Stimulated activated CD8-positive, alpha-beta memory T cell treated with anti-CD3 and anti-CD28 coated beads, Interleukin-7, amount 100 ng/mL, for 24 hours (primary cell): ENCODE measurements around the gene PHTF2.
"Not testable (repeated sequence)": the region's sequence is repeated elsewhere in the genome, so short reads cannot be mapped to it uniquely, and the experiment has no call there.

Experiments used
- DNase-seq: peaks from one replicate; pipeline ENCODE4 v3.0.0-alpha.2; 2020; ENCODE audit warnings: low read depth

Gene PHTF2

GRCh38 chr7:77830649-77831355 is 32.2 kb downstream of the PHTF2 start:
- DNase-seq, result no peak

- no peak for DNase-seq
Measured at GRCh38 chr7:77831481-77831880, 32.9 kb downstream of the PHTF2 start.

DNA sequence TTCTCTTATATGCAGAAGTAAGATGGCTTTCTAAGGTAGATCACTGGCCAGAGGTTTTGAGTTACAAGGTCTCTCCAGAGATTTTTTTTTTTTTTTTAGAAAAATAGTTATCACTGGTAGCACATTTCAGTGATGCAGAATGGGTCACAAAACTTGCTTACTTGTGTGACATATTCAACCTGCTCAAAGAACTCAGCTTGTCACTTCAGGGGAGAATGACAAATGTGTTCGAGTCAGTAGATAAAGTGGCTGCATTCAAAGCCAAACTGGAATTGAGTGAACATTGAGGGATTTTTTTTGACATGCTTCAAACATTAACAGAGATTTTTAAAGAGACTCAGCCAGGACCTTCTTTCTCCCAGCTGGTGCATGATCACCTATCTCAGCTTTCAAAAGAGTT is 33.4 kb downstream of the PHTF2 start:
- no peak for DNase-seq

- no peak for DNase-seq
Measured at GRCh38 chr7:77833136-77833535, 34.6 kb downstream of the PHTF2 start.

DNA sequence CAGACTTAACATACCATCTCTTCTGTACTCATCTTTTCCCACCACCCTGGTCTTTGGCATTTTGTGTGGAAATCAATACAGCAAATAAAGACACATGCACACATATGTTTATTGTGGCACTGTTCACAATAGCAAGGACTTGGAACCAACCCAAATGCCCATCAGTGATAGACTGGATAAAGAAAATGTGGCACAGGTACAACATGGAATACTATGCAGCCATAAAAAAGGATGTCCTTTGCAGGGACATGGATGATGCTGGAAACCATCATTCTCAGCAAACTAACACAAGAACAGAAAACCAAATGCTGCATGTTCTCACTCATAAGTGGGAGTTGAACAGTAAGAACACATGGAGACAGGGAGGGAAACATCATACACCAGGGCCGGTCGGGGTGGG is 37.9 kb downstream of the PHTF2 start:
- DNase-seq, result not testable (repeated sequence)

DNA sequence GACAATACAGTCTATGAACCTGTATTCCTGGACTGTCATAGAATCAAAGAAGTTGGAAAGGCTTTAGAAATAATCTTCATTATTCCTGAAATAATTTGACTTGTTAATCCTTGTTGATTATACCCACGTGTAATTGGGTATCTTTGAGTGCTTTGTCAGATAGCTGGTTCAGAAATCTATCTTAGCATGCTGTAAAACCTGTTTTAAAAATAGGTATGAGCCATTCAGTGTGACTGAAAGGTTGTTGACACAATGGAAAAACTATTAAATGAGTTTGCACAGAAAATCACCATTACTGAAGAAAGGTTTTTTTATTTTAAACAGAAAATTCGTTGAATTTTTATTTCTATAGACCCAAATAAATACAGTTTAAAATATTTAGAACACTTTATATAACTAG is 38.7 kb downstream of the PHTF2 start:
- no peak for DNase-seq

DNA sequence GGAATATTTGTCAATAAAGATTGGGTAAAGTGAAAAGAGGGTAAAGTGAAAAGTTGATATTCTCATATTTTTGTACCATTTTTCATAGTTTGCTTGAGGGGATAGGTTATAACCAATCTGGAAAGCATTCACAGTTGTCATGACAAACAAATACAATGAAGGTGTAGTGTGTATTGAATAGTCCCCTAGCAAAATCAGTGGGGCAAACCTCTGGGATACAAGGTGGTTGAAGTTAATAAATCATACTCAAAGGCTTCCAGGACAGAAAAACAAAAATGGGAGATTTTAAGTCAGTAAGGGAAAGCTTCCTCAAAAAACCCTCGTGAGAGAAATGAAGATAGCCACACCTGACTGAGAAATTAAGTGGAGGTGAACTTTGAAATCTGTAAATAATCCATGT is 39.4 kb downstream of the PHTF2 start:
- no peak for DNase-seq

DNA sequence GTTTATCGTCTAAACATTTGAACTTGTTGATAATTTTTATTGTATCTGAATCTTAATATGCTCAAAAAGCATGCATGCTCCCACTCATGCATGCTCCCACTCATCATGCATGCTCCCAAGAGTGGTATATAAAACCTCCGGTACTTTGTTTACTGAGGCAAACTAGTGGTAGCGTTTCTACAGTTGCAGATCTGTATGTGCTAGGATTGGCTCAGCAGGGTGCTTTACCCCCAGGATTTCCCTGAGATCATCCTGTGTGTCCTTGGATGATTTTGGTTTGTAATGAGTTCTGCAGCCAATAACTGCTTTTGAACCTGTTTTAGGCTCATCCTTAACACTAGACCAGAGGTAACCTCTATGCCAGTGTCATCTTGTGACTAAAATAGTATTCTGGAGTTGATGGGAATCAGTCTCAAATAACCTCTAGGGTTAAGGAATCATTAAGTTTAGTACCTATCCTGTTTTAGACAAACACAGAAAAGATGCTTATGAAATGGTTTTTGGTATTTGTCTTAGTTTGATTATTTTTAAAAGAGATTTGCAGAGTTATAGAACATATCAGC is 40.4 kb downstream of the PHTF2 start:
- no peak for DNase-seq

- no peak for DNase-seq
Measured at GRCh38 chr7:77839919-77840318, 41.3 kb downstream of the PHTF2 start.

DNA sequence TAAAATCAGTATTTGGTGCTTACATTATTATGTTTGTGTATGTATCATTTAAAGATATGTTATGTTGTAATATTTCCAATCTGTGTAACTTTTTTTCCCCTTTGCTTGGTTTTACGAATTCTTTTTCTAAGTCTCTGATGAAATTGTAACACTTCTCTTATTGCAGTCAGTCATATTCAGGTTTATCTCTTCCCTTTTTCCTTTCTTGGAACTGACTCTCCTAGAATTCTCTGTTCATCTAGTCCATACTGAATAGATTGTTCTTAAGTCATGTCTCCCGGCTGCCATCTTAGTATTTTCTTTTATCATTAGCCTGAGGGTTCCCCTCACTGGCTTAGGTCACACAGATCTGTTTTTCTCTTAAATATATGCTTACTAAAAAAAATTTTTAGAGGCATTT is 44.6 kb downstream of the PHTF2 start:
- DNase-seq, result no peak

DNA sequence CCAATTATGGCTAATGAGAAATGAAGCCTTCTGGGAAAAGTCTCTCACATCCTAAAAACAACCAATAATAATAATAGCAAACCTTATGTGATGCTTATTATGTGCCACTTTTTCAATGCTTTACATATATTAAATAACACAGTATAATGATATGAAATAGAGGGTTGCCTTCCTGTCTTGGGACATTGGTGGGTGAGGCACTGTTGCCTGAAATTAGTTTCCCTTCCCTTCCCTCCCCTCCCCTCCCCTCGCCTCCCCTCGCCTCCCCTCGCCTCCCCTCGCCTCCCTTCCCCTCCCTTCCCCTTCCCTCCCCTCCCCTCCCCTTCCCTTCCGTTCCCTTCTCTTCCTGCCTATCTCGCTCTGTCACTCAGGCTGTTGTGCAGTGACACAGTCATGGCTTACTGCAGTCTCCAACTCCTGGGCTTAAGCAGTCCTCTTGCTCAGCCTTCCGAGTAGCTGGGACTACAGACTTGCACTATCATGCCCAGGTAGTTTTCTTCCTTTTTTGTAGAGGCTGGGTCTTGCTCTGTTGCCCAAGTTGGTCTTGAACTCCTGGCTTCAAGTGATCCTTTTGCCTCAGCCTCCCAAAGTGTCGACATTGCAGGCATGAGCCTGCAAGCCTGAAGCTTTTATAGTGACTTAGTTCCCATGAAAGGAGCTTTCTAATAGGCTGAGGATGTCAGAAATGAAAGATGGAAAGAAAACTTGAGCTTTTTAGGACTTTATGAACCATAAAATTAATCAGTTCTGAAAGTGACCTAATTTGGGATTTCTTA is 47.9 kb downstream of the PHTF2 start:
- DNase-seq, result no peak

DNA sequence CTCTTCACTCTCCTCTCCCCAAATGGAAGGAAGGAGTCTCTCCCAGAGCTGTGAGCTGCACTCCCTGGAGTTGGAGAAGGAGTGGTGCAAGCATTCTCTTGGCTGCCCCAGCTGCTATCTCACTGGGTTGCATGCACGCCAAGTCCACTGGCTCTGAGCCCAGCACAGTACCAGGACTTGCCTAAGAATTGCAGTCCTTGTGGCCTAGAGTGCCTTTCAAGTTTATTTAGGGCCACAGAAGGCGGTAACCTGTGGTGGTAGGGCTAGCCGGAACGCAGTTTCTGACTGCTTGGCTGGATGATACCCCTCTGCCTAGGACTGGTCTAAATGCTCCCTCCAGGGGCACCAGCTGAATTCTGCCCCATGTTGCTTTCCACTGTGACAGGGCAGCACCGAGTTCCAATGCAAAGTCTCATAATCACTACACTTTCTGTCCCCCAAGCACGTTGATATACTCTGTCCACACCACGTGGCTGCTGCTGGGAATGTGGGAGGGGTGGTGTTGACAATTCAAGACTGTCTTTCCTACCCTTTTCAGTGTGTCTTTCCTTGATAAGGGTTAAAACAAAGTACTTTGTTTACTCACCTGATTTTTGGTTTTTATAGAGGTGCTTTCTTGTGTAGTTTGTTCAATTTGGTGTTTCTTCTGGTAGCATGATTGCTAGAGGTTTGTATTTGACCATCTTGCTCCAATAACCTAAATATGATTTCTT is 57.0 kb downstream of the PHTF2 start:
- DNase-seq, result no peak

DNA sequence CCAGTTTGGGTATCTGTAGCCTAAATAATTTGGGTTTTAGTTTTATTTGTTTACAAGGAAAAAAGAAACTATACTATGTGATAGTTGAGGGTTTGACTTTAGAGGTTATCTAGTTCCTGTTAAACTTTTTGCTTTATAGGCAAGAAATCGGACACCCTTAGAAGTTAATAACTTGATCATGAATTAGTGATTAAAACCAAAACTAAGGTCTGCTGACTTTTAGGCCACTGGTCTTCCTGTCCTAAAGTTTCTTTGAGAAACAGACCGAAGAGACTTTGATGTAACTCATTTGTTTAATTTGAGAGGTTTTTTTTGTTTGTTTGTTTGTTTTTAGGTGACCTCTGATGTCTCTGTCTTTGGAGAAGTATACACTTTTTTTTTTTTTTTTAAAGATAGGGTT is 59.7 kb downstream of the PHTF2 start:
- DNase-seq, result no peak

DNA sequence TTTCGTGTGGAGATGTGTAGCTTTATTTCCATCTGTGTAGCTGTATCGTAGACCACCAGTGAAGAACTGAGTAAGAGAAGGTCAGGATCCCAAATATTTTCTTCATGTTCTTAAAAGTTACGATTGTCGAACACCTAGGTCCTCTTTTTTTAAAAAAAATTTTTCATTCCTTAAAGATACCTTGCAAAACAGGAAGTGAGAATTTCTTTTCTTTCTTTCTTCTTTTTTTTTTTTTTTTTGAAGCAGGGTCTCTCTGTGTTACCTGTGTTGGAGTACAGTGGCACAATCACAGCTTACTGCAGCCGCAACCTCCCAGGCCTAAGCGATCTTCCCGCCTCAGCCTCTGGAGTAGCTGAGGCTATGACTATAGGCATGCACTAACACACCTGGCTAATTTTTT is 60.8 kb downstream of the PHTF2 start:
- no peak for DNase-seq

GRCh38 chr7:77862691-77863090 is 64.1 kb downstream of the PHTF2 start:
- DNase-seq, result no peak

DNA sequence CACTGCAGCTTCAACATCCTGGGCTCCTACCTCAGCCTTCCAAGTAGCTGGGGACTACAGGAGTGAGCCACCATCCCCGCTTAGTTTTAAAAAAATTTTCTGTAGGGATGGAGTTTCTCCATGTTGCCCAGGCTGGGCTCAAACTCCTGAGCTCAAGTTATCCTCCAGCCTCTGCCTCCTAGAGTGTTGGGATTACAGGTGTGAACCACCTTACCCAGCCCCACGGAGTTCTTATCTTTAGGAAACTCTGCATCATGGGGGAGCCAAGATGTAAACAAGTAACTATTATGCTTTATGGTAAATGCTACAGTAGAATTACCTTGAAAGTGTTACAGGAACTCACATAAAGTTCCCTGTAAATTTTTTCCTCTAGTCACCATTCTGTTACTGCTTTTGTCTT is 65.3 kb downstream of the PHTF2 start:
- DNase-seq, result no peak

DNA sequence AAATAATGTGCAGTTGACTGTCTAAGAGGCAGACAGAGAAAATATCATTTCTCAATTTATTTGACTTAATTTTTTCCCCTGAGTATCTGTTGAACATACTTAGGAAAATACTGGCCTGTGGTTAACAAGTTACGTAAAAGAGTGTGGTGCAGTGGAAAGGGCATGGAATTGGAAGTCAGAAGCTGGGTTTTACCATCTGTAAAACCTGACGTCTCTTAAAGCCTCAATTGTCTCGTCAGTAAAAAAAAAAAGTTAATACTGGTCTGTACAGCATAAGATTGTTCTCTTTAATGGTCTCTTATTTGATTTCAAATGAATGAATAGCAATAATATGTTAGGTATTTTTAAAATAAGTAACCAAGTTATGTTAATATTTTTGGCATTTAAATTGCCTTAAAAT is 67.8 kb downstream of the PHTF2 start:
- DNase-seq, result no peak

DNA sequence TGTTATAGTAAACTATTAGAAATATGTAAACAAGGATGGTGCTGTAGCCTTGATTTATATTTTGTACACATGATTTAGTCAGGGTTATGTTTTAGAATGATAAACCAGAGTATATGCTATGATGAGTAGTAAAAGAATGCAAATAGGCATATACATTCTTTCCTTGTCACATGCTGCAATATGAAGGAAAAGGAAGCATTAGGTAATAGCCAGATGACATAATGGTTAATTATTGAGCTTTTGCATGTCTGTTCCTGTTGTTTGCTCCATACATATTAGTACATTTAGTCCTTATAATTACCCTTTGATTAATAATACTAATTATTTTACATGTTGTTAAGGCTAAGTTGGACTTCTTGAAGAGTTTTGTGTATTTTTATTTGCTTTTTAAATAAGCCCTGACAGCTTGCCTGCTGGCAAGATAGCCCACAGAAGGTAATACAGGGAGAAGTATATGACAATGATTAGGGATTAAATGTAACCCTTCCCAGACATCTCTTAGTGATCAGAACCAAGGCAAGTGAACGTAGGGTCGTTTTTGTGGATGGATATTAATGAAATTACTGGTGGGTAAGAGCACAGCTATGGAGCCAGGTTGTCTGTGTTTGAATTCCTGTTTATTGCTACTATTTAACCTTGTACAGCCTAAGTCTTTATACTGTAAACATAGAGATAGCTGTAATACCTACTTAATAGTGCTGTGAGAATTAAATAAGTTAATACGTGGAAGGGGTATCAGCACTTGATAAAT is 68.4 kb downstream of the PHTF2 start:
- no peak for DNase-seq

- DNase-seq, result no peak
Measured at GRCh38 chr7:77867537-77867865, 68.9 kb downstream of the PHTF2 start.

DNA sequence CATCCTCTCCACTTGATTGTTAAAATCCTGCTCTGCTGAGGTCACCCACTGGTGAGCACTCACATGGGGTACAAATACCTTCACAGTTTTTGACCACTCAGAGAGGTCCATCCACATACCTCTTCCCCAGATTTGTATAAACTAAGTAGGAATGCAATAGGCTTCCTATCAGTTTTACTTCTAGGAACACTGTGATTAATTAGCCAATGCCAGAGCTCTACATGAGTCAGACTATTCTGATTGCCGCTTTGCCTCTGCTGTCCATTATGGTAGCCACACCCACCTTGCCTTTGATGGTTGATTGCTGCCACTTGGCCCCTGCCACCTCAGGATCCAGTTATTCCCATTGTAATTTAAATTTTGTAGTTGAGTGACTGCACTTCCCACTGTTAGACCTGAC is 73.7 kb downstream of the PHTF2 start:
- not testable (repeated sequence) for DNase-seq

GRCh38 chr7:77873416-77874327 is 75.1 kb downstream of the PHTF2 start:
- not testable (repeated sequence) for DNase-seq
